COLO668 (cell line): ENCODE results near the gene ENO2.

ENCODE experiments used
- DNase-seq: peaks from one replicate; lab custom pipeline; 2025; ENCODE audit not compliant: unreplicated experiment; lab: John Stamatoyannopoulos, UW

Gene ENO2

DNA sequence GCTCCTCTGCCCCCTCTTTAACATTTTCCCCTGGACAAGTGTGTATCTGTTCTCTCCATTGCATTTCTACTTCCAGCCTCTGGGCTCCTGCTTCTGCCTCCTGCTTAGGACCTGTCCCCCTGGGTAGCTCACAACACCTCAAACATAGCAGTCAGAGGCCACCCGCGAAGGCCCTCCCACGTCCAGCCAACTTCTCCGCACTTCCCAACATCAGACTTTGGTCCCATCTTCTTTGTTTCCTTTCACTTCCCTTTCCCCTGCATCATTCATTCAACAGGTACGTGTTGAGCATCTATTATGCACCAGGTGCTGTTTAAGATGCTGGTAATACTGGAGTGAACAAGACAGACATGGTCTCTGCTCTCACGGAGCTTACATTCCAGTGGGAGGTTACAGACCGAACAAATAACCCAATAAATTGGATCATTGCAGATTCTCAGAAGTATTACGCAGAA, 32.6 kb downstream of the ENO2 start:
- no peak for DNase-seq

DNA sequence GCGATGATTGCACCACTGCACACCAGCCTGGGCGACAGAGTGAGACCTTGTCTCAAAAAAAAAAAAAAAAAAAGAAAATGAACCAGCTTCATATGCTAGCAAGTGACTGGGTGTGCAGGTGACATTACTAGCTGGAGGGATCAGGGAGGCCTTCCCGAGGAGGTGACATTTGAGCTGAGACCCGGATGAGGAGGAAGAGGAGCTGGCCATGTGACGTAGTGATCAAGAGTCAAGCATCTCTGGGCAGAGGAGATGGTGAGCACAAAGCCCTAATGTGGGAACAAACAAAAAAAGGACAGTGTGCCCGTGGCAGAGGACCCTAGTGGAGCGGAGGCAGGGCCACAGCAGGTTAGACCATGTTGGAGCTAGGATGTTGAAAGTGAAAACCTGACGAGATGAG, 33.2 kb downstream of the ENO2 start:
- no peak for DNase-seq

- no peak for DNase-seq
Observed at GRCh38 chr12:6948873-6949594, 34.7 kb downstream of the ENO2 start.

DNA sequence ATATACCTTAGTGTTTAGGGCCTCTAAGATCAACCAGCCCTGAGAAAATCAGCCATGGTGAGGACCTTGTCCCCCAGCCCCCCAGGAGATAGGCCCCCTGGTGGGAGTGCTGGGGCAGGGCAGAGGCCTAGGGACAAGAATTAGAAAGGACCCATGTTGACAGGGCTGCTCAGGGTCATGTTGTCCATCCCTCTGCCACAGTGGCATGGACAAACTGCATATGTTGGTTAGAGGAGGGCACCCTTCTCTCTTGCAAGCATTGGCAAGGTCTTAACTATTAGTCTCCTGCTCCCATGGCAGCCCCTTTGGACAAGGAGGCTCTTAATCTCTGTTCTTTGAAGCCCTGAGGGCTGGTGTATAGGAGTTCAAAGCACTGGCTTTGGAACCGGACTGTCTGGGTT, 36.0 kb downstream of the ENO2 start:
- no peak for DNase-seq

DNA sequence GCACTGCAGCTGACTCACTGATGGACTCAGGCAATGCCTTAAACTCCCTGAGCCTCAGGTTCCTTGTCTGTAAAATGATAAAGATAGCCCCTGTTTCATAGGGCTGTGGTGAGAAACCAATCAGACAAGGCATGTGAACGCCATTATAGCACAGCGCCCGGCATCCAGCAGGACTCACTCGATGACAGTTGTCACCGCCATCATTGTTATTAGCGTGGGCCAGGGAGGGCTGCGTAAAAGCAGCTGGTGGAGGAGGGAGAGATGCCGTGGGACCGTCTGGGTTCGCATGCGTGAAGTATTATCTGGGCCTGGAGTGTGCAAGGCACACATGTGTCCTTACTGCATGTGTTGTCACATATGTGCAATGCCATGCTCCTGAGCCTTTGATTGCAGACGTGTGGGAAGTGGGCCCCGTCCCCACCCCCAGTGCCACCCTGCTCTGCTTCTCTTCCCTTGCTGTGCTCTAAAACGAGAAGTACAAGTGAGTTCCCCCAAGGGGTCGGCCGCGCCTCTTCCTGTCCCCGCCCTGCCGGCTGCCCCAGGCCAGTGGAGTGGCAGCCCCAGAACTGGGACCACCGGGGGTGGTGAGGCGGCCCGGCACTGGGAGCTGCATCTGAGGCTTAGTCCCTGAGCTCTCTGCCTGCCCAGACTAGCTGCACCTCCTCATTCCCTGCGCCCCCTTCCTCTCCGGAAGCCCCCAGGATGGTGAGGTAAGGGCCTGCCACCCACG, 36.6 kb downstream of the ENO2 start, which contains the start of gene PTPN6:
Gene PTPN6 (plus strand): TSS at position 546 of the 730 bp plus-strand sequence. CDS start 157 bp downstream, at position 703.
- no peak for DNase-seq

DNA sequence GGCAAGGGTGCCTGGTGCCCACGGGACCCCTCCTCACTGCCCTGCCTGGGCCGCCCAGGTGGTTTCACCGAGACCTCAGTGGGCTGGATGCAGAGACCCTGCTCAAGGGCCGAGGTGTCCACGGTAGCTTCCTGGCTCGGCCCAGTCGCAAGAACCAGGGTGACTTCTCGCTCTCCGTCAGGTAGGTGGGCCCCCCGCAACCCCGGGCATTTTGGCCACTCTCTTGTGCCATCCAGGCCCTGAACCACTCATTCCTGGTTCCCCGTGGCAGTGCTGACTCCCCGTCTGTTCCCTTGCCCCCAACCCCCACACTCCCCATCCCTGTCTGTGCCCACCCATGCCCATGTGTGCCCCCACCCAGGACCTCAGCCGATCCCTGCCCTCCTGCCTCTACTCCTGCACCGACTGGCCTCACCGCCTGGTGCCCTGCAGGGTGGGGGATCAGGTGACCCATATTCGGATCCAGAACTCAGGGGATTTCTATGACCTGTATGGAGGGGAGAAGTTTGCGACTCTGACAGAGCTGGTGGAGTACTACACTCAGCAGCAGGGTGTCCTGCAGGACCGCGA, 37.3 kb downstream of the ENO2 start:
- no peak for DNase-seq

DNA sequence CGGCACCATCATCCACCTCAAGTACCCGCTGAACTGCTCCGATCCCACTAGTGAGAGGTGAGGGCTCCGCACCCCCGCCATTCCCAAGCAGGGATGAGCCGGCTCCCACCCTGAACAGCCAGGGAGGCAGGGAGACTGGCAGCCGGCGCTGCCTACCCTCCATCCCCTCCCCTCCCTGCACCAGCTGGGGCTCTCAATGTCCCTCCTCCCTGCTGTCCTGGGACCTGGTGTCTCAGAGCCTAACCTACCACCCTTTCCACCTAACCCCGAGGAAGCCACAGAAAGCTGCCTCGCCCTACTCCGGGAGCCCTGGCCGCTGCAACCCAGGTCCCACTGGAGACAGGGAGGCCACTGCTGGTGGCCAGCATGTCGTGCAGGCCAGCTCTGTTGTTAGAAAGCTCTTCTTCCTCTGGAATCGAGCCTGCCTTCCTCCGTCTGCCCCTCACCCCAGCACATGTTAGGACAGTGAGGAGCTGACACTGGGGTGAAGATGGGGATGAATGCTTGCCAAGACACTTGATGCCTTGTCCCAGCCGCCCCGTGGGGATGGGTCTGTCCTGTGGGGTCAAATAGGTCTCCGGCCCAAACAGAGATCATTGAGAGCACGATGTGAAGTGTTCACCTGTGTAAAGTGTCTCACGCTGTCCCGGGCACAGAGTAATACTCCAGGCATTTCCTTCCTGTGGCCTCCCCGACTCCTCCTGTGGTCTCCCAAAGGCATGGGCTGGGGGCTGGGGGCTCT, 37.9 kb downstream of the ENO2 start:
- DNase-seq, result no peak

DNA sequence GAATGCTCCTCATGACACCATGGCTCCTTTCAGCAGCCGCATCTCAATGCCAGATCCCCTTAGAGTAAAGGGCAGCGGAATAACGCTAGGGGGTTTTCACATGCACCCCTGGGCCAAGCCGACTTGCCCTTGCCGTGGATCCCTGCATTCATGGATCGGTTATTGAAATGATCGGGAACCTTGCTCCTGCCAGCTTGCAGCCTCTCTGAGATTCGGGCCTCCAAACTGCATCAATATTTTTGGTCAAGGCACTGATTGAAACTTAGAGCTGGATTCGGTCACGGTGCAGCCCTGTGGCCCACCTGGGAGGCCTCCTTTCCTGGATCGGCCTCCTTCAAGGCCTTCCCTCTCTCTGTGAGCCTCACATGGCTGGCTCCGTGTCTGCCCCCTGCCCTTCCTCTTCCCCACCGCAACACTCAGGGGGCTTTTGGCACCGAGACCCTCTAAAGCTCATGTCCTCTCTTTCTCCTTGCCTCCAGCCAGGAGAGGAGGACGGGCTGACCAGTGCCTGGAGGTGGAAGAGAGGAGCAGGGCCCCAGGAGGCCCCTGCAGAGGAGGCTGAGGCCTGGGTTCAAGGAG, 38.6 kb downstream of the ENO2 start:
- DNase-seq, result no peak

DNA sequence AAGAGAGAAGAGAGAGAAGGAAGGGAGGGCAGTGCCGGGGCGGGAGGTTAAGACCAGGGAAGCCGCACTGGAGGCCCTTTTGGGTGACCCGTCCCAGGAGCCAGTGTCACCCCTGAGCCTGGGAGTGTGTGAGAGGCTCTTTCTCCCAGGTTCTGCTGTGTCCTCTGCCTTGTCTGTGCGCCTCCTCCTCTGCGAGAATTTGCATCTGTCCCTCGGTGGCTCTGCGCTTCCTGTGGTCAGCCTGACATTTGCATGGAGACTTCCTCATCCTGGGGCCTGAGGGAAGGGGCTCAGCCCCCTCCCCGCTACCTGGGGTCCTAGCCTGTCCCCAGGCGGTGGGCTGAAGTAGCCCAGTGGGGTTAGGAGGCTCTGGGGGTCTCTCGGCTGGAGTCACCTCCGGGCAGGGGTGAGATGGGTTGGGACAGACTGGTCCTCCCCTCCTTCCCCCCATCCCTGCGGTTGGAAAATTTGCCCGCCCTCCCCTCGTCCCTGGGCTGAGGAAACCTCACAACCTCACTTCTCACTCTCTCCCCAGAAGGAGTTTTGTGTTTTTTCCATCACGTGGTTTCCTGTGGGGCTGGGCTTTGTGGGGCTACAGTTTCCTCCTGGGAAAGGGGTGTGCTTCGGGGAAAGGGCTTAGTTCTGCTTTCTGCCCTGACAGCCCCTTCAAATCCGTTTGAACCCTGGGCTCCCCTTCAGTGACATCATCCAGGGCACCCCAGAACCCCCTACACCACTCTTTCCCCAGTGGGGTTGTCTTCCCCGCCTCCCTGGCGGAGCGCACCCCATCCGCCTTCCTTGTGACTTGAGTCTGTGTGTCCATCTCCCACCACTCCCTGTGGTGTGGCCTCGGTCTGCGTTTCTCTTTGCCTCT, 39.3 kb downstream of the ENO2 start:
- DNase-seq, result no peak

DNA sequence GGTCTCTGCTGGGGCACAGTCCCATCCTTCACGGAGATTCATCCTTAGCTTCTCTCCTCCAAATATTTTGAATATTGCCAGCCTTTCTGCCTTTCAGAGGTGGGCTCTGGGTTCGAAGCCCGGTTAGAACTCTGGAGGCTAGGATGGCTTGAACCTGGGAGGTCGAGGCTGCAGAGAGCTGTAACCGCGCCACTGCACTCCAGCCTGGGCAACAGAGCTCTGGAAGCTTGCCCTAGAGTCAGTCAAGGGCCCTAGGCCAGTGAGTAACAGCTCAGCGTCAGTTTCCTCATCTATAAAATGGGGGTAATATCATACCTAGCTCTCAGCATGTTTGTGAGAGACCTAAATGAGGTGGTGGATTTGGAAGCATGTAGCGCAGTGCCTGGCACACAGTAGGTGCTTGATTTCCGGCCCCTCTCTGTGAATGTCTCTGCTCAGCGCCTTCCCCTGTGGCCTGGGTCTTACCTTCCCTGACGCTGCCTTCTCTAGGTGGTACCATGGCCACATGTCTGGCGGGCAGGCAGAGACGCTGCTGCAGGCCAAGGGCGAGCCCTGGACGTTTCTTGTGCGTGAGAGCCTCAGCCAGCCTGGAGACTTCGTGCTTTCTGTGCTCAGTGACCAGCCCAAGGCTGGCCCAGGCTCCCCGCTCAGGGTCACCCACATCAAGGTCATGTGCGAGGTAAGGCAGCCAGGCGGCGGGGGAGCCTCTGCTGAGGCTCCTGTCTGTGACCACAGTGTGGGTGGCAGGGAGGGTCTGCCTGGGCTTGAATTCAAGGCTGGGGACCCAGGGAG, 40.1 kb downstream of the ENO2 start:
- no peak for DNase-seq

DNA sequence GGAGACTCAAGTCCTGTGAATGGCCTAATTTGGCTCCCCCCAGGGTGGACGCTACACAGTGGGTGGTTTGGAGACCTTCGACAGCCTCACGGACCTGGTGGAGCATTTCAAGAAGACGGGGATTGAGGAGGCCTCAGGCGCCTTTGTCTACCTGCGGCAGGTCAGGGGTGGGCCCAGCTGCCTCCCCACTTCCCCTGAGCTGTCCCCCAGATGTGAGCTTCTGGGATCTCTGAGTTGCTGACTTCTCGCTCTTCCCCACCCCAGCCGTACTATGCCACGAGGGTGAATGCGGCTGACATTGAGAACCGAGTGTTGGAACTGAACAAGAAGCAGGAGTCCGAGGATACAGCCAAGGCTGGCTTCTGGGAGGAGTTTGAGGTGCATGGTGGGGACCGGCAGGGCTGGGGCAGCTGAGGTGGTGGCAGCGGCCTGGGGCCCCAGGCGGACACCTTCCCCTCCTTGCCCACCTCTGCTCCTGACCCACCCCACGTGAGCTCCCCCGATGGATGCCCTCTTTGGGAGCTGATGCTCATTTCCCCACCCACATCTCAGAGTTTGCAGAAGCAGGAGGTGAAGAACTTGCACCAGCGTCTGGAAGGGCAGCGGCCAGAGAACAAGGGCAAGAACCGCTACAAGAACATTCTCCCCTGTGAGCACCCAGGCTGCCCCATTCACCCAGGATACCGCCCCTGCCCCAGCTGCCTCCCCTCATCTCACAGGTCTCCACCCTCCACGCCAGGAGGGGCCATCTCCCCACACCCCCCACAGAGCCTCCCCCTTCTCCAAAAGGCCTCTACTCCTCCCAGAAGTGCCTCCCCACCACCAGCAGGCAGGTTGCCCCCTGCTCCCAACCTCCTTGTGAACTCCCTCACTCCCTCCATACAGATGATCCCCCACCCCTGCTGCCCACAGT, 41.0 kb downstream of the ENO2 start:
- DNase-seq, result no peak

- no peak for DNase-seq
Observed at GRCh38 chr12:6956021-6956727, 41.8 kb downstream of the ENO2 start.

DNA sequence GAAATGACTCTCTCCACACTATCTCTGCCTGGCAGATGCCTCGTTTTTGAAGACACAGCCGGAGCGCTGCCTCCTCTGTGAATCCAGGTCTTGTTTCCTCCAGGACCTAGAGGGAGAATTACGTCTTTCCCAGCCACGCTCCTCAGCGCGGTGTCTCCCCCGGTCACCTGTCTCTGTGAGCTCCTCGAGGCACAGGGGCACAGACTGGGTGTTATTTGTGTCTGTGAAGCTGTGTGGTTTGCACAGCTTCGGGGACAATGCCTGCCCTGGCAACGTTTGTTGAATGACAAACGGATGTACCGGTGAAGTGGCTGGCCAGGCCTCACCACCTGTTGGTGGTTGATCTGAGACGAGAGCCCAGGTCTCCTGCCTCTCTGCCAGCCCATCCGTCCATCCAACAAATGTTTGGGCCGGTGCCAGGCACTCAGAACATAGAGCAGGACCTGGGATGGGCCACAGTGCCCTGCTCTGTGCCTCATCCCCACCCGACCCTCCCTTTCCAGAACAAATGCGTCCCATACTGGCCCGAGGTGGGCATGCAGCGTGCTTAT, 42.8 kb downstream of the ENO2 start:
- no peak for DNase-seq

- no peak for DNase-seq
Observed at GRCh38 chr12:6957741-6958608, 43.6 kb downstream of the ENO2 start.

- DNase-seq, result no peak
Observed at GRCh38 chr12:6958609-6959057, 44.3 kb downstream of the ENO2 start.

GRCh38 chr12:6959058-6959804, 44.9 kb downstream of the ENO2 start:
- DNase-seq, result no peak
